HG03460 (cell line): ENCODE data around the gene AK2.
"Not testable (repeated sequence)": the region's sequence is repeated elsewhere in the genome, so short reads cannot be mapped to it uniquely, and the experiment has no call there.

Source experiments
- ATAC-seq: cut with Tn5 transposase; IDR thresholded peaks from one replicate; pipeline ENCODE4 v1.9.1; 2021; ENCODE audit not compliant: unreplicated experiment

The AK2 gene

GRCh38 chr1:32977546-32978087 is 59.1 kb downstream of the AK2 start:
- ATAC-seq: no peak

- not testable (repeated sequence) for ATAC-seq
These were observed 61.6 kb downstream of the AK2 start for GRCh38 chr1:32975055-32975454.

GRCh38 chr1:32973458-32973857 is 63.2 kb downstream of the AK2 start:
- not testable (repeated sequence) for ATAC-seq

GRCh38 chr1:32972814-32973428 is 63.8 kb downstream of the AK2 start:
- no peak for ATAC-seq

- ATAC-seq: no peak
These were observed 65.1 kb downstream of the AK2 start for GRCh38 chr1:32971576-32971975.

GRCh38 chr1:32971156-32971555 is 65.5 kb downstream of the AK2 start:
- no peak for ATAC-seq

GRCh38 chr1:32969566-32969965 is 67.1 kb downstream of the AK2 start:
- ATAC-seq: no peak

GRCh38 chr1:32967888-32968568 is 68.7 kb downstream of the AK2 start:
- ATAC-seq: no peak

GRCh38 chr1:32966900-32967299 is 69.8 kb downstream of the AK2 start:
- no peak for ATAC-seq

GRCh38 chr1:32965251-32965747 is 71.4 kb downstream of the AK2 start:
- ATAC-seq: no peak

- ATAC-seq: peak; percentile 80
These were observed 72.0 kb downstream of the AK2 start, which contains the start of gene RNF19B for GRCh38 chr1:32964461-32965250. TSS of gene RNF19B (minus strand) at chr1:32964809. CDS start at chr1:32964685, 124 bp downstream.

GRCh38 chr1:32963746-32964460 is 72.8 kb downstream of the AK2 start:
- ATAC-seq: peak; percentile 16

GRCh38 chr1:32962248-32962896 is 74.3 kb downstream of the AK2 start:
- no peak for ATAC-seq

GRCh38 chr1:32960819-32961355 is 75.8 kb downstream of the AK2 start:
- ATAC-seq: no peak

- ATAC-seq: no peak
These were observed 76.3 kb downstream of the AK2 start for GRCh38 chr1:32960342-32960741.

- no peak for ATAC-seq
These were observed 77.9 kb downstream of the AK2 start for GRCh38 chr1:32958827-32959226.
